ENCODE results near the gene KDM5D.

Gene KDM5D

DNA sequence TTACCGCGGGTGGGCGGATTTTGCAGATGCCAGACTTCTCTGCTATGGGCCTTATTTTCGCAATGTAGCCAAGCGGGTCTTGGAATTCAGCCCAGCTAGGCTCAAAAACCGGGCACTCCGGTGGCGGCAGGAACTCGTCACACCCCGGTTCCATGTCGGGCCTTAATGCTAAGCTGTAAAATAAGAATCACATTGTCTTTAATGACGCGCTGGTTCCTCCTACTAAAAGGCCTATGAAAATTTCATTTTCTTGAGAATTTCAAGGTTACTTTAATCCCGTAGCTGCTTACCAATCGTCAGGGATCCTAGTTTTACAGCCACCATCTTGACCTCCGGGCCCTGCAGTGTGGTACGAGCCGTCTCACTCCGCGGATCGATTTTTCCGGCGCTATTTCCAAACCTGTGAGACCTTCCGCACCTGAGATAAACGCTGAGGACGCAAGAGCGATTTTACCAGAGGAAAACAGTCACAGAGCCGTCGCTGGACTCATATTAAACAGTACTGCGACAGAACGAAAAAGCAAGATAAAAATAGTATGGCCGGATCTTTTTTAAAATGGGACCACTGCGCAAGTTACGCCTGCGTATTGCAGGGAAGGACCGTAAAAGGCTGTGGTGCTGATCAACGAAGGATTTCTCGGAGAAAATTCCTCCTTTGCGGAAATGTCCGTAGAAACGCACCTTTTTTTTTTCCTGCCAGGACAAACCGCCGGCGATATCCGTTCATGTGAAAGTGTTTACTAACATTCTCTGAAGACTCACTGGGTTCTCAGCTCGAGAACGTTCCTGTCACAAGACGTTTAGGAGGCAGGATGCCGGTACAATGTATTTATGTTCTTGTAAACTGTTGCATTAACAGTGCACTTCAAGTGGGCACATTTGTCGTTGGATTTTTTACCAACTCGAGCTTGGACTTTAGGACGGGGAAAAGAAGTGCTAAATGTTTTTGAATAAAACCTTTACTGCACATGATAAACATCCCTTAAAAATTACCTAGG lies at the start of gene KDM5D:
TSS of gene KDM5D (minus strand) at position 346 of the 998 bp plus-strand sequence. CDS start at position 154, 192 bp downstream.
- peak; percentile 70 for DNase-seq

DNA sequence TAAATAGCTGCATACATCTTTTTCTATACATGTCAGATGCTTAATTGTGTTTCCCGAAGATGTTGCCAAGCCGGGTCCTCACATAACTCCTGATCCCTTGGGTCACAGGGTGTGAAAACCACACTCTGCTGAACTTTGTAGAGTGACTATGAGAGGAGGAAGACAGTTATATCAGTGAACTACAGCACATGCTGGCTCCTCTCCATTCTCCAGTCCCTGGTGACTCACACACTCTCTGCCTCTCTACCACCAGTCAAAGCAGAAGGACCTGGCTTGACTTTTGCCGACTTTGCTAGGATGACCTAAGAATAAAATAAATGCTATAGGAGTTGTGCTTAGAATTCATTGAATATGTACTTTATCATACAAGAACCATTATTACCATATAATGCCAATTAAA lies 23.8 kb upstream of the KDM5D start:
- DNase-seq: no peak

DNA sequence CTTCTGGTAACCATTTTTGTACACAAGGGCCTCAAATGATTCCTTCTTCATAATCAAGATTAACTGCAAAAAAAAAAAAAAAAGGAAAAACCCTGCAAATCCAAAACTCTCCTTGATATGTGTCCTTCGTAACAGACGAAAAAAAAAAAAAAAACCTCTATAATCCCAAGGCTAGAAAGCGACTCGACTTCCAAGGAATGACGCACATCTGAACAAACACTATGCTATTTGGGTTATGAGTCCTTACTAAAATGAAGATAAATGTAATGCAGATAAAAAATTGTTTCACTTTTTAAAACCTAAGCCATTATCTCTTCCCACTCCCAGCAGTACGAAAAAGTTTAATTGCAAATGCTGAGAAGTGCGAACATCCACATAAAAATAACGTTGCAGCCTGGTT lies 1.2 kb downstream of the KDM5D start:
- DNase-seq: no peak

DNA sequence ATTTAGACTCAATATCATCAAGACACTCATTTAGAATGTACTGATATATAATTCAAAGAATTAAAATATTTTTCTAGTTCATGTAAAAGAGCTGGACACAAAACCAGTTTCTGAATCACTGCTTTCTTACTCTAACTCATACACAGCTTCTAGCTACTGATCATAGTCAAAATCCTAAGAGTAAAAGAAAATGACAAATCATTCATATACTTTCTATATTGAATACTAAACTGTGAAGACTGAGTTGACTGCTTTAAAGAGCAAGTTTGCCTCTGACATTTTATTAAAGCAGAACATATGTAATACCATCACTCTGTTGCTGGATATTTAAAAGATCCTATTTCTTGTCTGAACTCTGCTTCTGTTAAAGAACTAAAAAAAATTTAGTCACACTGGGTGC lies 2.4 kb downstream of the KDM5D start:
- DNase-seq: no peak

DNA sequence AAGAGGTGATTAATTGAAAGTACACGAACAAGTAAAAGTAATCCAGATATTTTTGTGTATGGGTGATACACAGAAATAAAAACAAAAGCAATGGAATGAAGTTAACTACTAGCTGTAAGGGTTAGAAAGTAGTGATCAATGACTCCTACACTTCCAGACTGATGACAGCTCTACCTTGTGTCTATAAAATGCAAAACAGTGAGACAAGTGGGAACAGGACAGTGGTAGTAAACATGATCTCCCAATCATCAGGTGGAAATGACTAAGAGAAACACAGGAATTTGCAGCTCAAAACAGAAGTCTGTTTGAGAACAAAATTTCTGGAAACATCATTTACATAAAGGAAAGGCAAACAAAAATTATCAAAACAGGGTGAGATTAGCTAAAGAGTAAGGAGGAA lies 10.1 kb downstream of the KDM5D start:
- no peak for DNase-seq

DNA sequence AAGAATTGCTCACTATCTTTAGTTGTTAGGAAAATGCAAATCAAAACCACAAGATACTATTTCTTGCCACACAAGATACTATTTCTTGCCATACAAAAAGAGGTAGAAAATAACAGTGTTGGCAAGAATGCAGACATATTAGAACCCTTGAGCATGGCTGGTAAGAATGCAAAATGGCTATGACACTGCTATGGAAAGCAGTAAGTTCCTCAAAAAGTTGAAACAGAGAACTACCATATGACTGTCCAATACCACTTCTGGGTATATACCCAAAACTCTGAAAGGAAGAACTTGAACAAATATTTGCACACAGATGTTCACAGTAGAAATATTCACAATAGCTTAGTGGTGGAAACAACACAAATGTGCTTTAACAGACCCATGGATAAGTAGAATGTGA lies 26.6 kb downstream of the KDM5D start:
- DNase-seq: no peak

DNA sequence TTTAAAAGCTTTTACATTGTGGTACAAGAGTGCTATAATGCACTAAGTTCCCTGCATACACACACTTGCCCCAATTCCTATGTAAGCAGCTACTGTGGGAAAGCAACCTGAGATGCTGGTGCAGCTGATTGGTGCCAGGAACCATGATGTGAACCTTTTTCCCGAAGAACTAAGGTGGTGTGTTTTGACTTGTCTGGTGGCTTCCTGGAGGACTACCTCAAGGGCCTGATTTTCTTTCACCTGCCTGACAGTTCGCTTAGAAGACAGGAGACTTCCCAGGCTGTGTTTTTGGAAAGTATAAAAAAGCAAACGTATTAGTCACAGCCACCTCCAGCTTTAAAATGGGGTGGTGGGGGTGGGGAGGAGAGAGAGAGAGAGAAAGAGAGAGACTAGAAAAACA lies 27.4 kb downstream of the KDM5D start:
- DNase-seq: no peak

DNA sequence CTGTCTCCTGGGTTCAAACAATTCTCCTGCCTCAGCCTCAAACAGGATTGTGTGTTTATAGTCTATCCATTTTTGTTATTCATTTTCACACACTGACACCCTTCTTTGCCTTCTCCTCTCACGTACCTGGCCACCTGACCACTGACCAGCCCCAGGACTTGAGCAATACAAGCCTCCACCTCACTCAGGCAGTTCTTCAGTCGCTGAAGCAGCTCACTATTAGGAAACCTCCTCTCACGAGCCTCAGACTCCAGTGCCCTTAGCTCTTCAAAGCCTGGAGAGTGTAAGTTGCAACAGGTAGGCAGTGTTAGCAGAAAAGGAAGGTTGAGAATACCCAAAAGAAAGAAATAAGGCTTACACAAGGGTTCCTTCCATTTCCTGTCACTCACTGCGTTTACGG lies 29.3 kb downstream of the KDM5D start:
- no peak for DNase-seq

DNA sequence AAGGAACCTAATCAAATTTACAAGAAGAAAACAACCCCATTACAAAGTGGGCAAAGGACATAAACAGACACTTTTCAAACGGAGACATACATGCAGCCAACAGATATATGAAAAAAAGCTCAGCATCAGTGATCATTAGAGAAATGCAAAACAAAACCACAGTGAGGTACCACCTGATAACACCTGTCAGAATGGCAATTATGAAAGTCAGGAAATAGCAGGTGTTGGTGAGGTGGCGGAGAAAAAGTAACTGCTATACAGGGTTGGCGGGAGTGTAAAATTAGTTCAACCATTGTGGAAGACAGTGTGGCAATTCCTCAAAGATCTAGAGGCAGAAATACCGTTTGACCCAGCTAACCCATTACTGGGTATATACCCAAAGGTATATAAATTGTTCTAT lies 31.1 kb downstream of the KDM5D start:
- no peak for DNase-seq

DNA sequence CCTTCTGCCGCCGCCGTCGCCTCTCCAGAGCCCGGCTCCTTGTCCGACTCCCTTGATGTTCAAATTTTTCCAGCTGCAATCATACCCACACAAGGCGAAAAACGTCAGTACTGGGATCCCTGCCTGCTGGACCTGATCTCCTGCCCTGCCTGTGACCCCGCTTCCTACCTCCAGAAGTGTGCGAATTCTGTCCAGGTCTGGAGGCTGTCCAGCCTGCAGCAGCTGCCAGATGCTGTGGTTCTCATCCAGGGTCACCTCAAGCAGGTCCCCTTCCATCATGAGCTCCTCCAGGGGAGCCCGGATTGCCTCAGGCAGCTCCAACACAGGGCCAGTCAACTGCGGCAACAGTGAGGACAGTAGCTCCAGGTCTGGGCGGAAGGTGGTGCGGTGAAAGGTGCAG lies 38.3 kb downstream of the KDM5D start:
- no peak for DNase-seq

DNA sequence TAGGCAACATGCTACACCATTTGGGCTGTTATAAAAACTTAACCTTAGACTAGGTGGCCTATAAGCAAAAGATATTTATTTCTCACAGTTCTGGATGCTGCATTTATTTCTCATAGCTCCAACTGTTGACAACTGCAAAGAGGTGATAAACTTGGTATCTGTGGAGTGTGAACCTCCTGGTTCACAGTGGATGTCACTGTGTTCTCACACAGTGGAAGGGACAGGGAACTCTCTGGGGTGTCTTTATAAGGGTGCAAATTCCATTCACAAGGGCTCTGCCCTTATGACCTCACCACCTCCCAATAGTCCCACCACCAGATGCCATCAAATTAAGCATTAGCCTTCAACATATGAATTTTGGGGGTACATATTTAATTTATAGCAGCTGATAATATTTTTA lies 46.0 kb downstream of the KDM5D start:
- no peak for DNase-seq

DNA sequence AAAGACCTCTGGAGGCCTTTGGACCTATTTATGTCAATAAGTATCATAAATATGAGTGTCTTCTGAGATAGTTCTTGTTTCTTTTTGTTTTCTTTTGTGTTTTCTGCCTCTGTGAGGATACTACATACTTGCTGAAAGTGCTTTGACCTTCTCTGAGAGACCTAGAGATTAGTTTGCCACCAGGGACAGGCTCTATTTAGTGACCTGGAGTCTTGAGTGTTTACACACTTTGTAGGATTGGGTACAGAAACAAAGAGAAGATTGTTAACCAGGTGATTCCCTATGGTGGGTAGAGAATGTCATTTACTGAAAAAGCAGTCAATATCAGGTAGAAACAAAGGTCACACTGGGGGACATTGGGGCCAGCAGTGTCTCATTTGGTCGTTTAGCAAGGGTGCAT lies 63.7 kb downstream of the KDM5D start:
- DNase-seq: no peak
